Measurements from ENCODE around the gene CDKN1C. TPM values are rescaled to one million over a fixed set of nuclear protein-coding genes. Genes with fewer than 3 reads are reported as not detected.

Gene CDKN1C
- total RNA-seq, 4 donors from 2014 or later = 12.6 to 29.7 (median 16.8) TPM

GRCh38 chr11:2844996-2845395, 40.6 kb downstream of the CDKN1C start:
- Histone ChIP-seq H3K27me3 (no peaks in the 10 kb centered on the region), H3K4me3 (replicated peaks in 1 of 3) (no peak overlapping the region), H3K27ac (no peak overlapping the region), H3K4me1 (peaks cover 5 to 9% of the 10 kb centered on the region in 2 donors), H3K36me3 (no peaks in the 10 kb centered on the region), H3K9me3 (no peaks in the 10 kb centered on the region)
- WGBS, 2 donors = 97% methylated on average over 10 to 12 of the region's 12 CpGs
- no peak for DNase-seq
- no peak for TF ChIP-seq POLR2A (IDR thresholded peaks at IDR 0.05)
- no peak for TF ChIP-seq CTCF (IDR thresholded peaks at IDR 0.05)
- intact Hi-C loops (cut with DNase I) = no loop called here

GRCh38 chr11:2844116-2844842, 41.3 kb downstream of the CDKN1C start:
- no peak for DNase-seq
- peaks cover 5 to 9% of the 10 kb centered on the region in 2 donors for H3K4me1 ChIP-seq
- TF ChIP-seq CTCF (IDR thresholded peaks at IDR 0.05) = no peak
- no peak for TF ChIP-seq POLR2A (IDR thresholded peaks at IDR 0.05)
- no peak overlapping the region for H3K4me3 ChIP-seq (replicated peaks in 1 of 3)
- 89% methylated on average over 6 to 13 of the region's 19 CpGs for WGBS, 2 donors
- H3K27me3 ChIP-seq = no peaks in the 10 kb centered on the region
- intact Hi-C loops (cut with DNase I) = no loop called here
- no peaks in the 10 kb centered on the region for H3K36me3 ChIP-seq
- no peaks in the 10 kb centered on the region for H3K9me3 ChIP-seq
- H3K27ac ChIP-seq = no peak overlapping the region

GRCh38 chr11:2843551-2843950, 42.0 kb downstream of the CDKN1C start:
- no peak overlapping the region for H3K27ac ChIP-seq
- no peaks in the 10 kb centered on the region for H3K9me3 ChIP-seq
- intact Hi-C loops (cut with DNase I) = no loop called here
- TF ChIP-seq POLR2A (IDR thresholded peaks at IDR 0.05) (no peak), CTCF (IDR thresholded peaks at IDR 0.05) (no peak)
- H3K4me3 ChIP-seq (replicated peaks in 1 of 3) = no peak overlapping the region
- no peaks in the 10 kb centered on the region for H3K27me3 ChIP-seq
- H3K36me3 ChIP-seq = no peaks in the 10 kb centered on the region
- peaks cover 5 to 9% of the 10 kb centered on the region in 2 donors for H3K4me1 ChIP-seq
- 87 to 94% methylated on average over 14 of the region's 14 CpGs for WGBS, 2 donors
- no peak for DNase-seq

- 94 to 97% methylated on average over 9 to 12 of the region's 16 CpGs for WGBS, 2 donors
- H3K9me3 ChIP-seq = no peaks in the 10 kb centered on the region
- H3K4me1 ChIP-seq = peaks cover 5 to 9% of the 10 kb centered on the region in 2 donors
- no peaks in the 10 kb centered on the region for H3K27me3 ChIP-seq
- TF ChIP-seq POLR2A (IDR thresholded peaks at IDR 0.05) (no peak), CTCF (IDR thresholded peaks at IDR 0.05) (no peak)
- no peak for DNase-seq
- H3K36me3 ChIP-seq = no peaks in the 10 kb centered on the region
- no peak overlapping the region for H3K4me3 ChIP-seq (replicated peaks in 1 of 3)
- intact Hi-C loops (cut with DNase I) = no loop called here
- H3K27ac ChIP-seq = no peak overlapping the region
Observed at GRCh38 chr11:2842876-2843275, 42.7 kb downstream of the CDKN1C start.

- Histone ChIP-seq H3K4me3 (replicated peaks in 1 of 3) (no peak overlapping the region), H3K27ac (no peak overlapping the region), H3K36me3 (no peaks in the 10 kb centered on the region), H3K9me3 (no peaks in the 10 kb centered on the region), H3K4me1 (peaks cover 8 to 9% of the 10 kb centered on the region in 2 donors), H3K27me3 (no peaks in the 10 kb centered on the region)
- TF ChIP-seq CTCF (IDR thresholded peaks at IDR 0.05) (no peak), POLR2A (IDR thresholded peaks at IDR 0.05) (no peak)
- 93% methylated on average over 20 of the region's 26 CpGs; no CpG with 5 or more reads in 1 of the 2 donors for WGBS, 2 donors
- DNase-seq = no peak
- intact Hi-C loops (cut with DNase I) = no loop called here
Observed at GRCh38 chr11:2841411-2842190, 44.0 kb downstream of the CDKN1C start.

All from thyroid gland (tissue), 4 donors.